ENCODE results near the gene NMS. TPM values are rescaled to one million over a fixed set of nuclear protein-coding genes. Genes with fewer than 3 reads are reported as not detected.

The NMS gene
- total and polyA plus RNA-seq, 10 of the 15 experiments (the other 5 are each of a cell fraction or from before 2014, with no cell fraction given): not detected

- TF ChIP-seq BHLHE40 (IDR thresholded peaks at IDR 0.05; ENCODE audit: borderline replicate concordance in 1 of 2, low read depth in 2 of 2, low read length in 1 of 2): no peak
- TF ChIP-seq RAD51 (IDR thresholded peaks at IDR 0.05): no peak
- TF ChIP-seq MEF2B (IDR thresholded peaks at IDR 0.05; ENCODE audit: partially characterized antibody, poor library complexity, severe bottlenecking): peak; percentile 96
- 0 out of 3 replicates have a peak, but pooled peaks have one; percentile 16 for TF ChIP-seq POU2F2 (IDR thresholded peaks at IDR 0.05; ENCODE audit: borderline replicate concordance, low read depth, low read length)
- TF ChIP-seq NBN (IDR thresholded peaks at IDR 0.05): no peak
- no peak for TF ChIP-seq CREM (IDR thresholded peaks at IDR 0.05; ENCODE audit: low read depth)
- peak; percentile 70 for TF ChIP-seq RUNX3 (IDR thresholded peaks at IDR 0.05; ENCODE audit: low read length)
- no peak for TF ChIP-seq ATF7 (IDR thresholded peaks at IDR 0.05; ENCODE audit: low read depth)
- TF ChIP-seq DPF2 (IDR thresholded peaks at IDR 0.05): no peak
- TF ChIP-seq POLR2AphosphoS5 (IDR thresholded peaks at IDR 0.05; ENCODE audit: low read length): no peak
- no peak for TF ChIP-seq ZSCAN29 (IDR thresholded peaks at IDR 0.05)
- no peak for TF ChIP-seq MAX (IDR thresholded peaks at IDR 0.05; ENCODE audit: low read depth, low read length)
- peak; percentile 59 for TF ChIP-seq JUNB (IDR thresholded peaks at IDR 0.05)
- TF ChIP-seq ZNF217 (IDR thresholded peaks at IDR 0.05): no peak
- 0 out of 2 replicates have a peak, but pooled peaks have one; percentile 35 for TF ChIP-seq RELB (IDR thresholded peaks at IDR 0.05; ENCODE audit: low read depth)
- no peak for TF ChIP-seq NKRF (conservative IDR thresholded peaks at IDR 0.05)
- TF ChIP-seq RELA (IDR thresholded peaks at IDR 0.05; ENCODE audit: borderline replicate concordance, partially characterized antibody): no peak
- no peak for TF ChIP-seq BACH1 (IDR thresholded peaks at IDR 0.05; ENCODE audit: borderline replicate concordance)
- TF ChIP-seq ZBTB4 (CRISPR knock-in tag; IDR thresholded peaks at IDR 0.05): no peak
- TF ChIP-seq PAX5 (IDR thresholded peaks at IDR 0.05; ENCODE audit: borderline replicate concordance, low read depth, low read length): peak; percentile 86
- TF ChIP-seq IRF3 (IDR thresholded peaks at IDR 0.05): no peak
- no peak for TF ChIP-seq HSF1 (IDR thresholded peaks at IDR 0.05; ENCODE audit: low read depth, low read length)
- no peak for TF ChIP-seq SUPT20H (IDR thresholded peaks at IDR 0.05; ENCODE audit: borderline replicate concordance, control insufficient read depth, low read depth, low read length)
Measured at GRCh38 chr2:100453853-100454252, 16.4 kb upstream of the NMS start (continued).
